WERI-Rb-1 (cell line): Measurements from ENCODE around the gene SLC2A11.

ENCODE experiments used
- DNase-seq: peaks from one replicate; pipeline ENCODE4 v3.0.0-alpha.2; 2020
- H3K27ac ChIP-seq: fragments of 250-450 bp; sonication (Bioruptor Pico); 2 replicates; pipeline ENCODE4 v1.5.1; 2020; ENCODE audit warnings: mild to moderate bottlenecking, moderate library complexity
- H3K27me3 ChIP-seq: fragments of 250-450 bp; sonication (Bioruptor Pico); 2 replicates; pipeline ENCODE4 v1.5.1; 2021; ENCODE audit warnings: mild to moderate bottlenecking, low read depth, moderate library complexity; ENCODE audit not compliant: insufficient read depth, severe bottlenecking
- H3K36me3 ChIP-seq: fragments of 250-450 bp; sonication (Bioruptor Pico); 2 replicates; pipeline ENCODE4 v1.5.1; 2020; ENCODE audit warnings: mild to moderate bottlenecking, moderate library complexity
- H3K4me3 ChIP-seq: 2 replicates; pipeline ENCODE4 v1.5.1; 2011; ENCODE audit warnings: low read depth, mild to moderate bottlenecking, control low read depth, low read length
- H3K9me3 ChIP-seq: fragments of 250-450 bp; sonication (Bioruptor Pico); 2 replicates; pipeline ENCODE4 v1.5.1; 2021; ENCODE audit warnings: mild to moderate bottlenecking, moderate library complexity; ENCODE audit not compliant: severe bottlenecking
- CTCF ChIP-seq: IDR thresholded peaks from 2 replicates; pipeline ENCODE4 v1.5.1; 2011; ENCODE audit warnings: low read depth, mild to moderate bottlenecking, control low read depth, inconsistent platforms, low read length

Gene SLC2A11

GRCh38 chr22:23847310-23847920, 10.3 kb upstream of the SLC2A11 start:
- Histone ChIP-seq H3K9me3 (no peaks in the 10 kb centered on the region), H3K36me3 (no peaks in the 10 kb centered on the region), H3K27me3 (no peaks in the 10 kb centered on the region), H3K4me3 (no peak overlapping the region), H3K27ac (peak overlapping the region; percentile 98)
- TF ChIP-seq CTCF, result no peak
- DNase-seq, result no peak

GRCh38 chr22:23847991-23848864, 9.4 kb upstream of the SLC2A11 start:
- Histone ChIP-seq H3K4me3 (no peak overlapping the region), H3K27ac (peak overlapping the region; percentile 77; the same call in 1 of the 2 replicates), H3K27me3 (no peaks in the 10 kb centered on the region), H3K36me3 (no peaks in the 10 kb centered on the region), H3K9me3 (no peaks in the 10 kb centered on the region)
- no peak for TF ChIP-seq CTCF
- DNase-seq, result no peak

- Histone ChIP-seq H3K4me3 (no peak overlapping the region), H3K27ac (peak overlapping the region; percentile 77), H3K36me3 (no peaks in the 10 kb centered on the region), H3K27me3 (no peaks in the 10 kb centered on the region), H3K9me3 (no peaks in the 10 kb centered on the region)
- peak; percentile 90 for TF ChIP-seq CTCF
- DNase-seq, result peak; percentile 92
These were observed 8.4 kb upstream of the SLC2A11 start for GRCh38 chr22:23849009-23850006.

GRCh38 chr22:23850136-23850611, 7.5 kb upstream of the SLC2A11 start:
- TF ChIP-seq CTCF, result no peak

More at GRCh38 chr22:23850136-23850611, 7.5 kb upstream of the SLC2A11 start:
- no peak for DNase-seq
- no peak overlapping the region for H3K27ac ChIP-seq
- H3K36me3 ChIP-seq, result no peaks in the 10 kb centered on the region
- no peaks in the 10 kb centered on the region for H3K27me3 ChIP-seq
- H3K9me3 ChIP-seq, result no peaks in the 10 kb centered on the region
- no peak overlapping the region for H3K4me3 ChIP-seq
